T-helper 1 cell (primary cell): ENCODE data around the gene DDX25.

Source experiments
- DNase-seq, 5 donors: peaks; one replicate each; pipeline ENCODE4 v3.0.0-alpha.2; 2012 to 2020

The DDX25 gene

GRCh38 chr11:125951731-125952130, 47.4 kb downstream of the DDX25 start:
- DNase-seq, result no peak

GRCh38 chr11:125952559-125952958, 48.3 kb downstream of the DDX25 start:
- no peak for DNase-seq

- no peak for DNase-seq
These were observed 48.7 kb downstream of the DDX25 start for GRCh38 chr11:125952973-125953372.

- DNase-seq, result no peak
These were observed 49.2 kb downstream of the DDX25 start for GRCh38 chr11:125953401-125953935.

GRCh38 chr11:125954123-125954944, 50.0 kb downstream of the DDX25 start:
- no peak for DNase-seq

- no peak for DNase-seq
These were observed 50.8 kb downstream of the DDX25 start for GRCh38 chr11:125954945-125955640.

GRCh38 chr11:125955856-125956255, 51.5 kb downstream of the DDX25 start:
- no peak for DNase-seq

GRCh38 chr11:125956391-125957134, 52.3 kb downstream of the DDX25 start:
- DNase-seq, result no peak

- no peak for DNase-seq
These were observed 53.5 kb downstream of the DDX25 start for GRCh38 chr11:125957618-125958332.

GRCh38 chr11:125958872-125959400, 54.6 kb downstream of the DDX25 start:
- no peak for DNase-seq

GRCh38 chr11:125959511-125959910, 55.2 kb downstream of the DDX25 start:
- no peak for DNase-seq

- DNase-seq, result no peak
These were observed 55.6 kb downstream of the DDX25 start for GRCh38 chr11:125959931-125960330.

GRCh38 chr11:125960771-125961170, 56.5 kb downstream of the DDX25 start:
- no peak for DNase-seq

GRCh38 chr11:125967515-125967914, 63.2 kb downstream of the DDX25 start:
- DNase-seq, result no peak

GRCh38 chr11:125968354-125968753, 64.0 kb downstream of the DDX25 start:
- DNase-seq, result no peak

- DNase-seq, result no peak
These were observed 67.3 kb downstream of the DDX25 start for GRCh38 chr11:125971618-125972017.

- DNase-seq, result no peak
These were observed 70.0 kb downstream of the DDX25 start for GRCh38 chr11:125974284-125974683.

- no peak for DNase-seq
These were observed 71.3 kb downstream of the DDX25 start for GRCh38 chr11:125975634-125976033.

GRCh38 chr11:125976156-125976555, 71.8 kb downstream of the DDX25 start:
- DNase-seq, result no peak

GRCh38 chr11:125977333-125977732, 73.0 kb downstream of the DDX25 start:
- DNase-seq, result no peak

GRCh38 chr11:125978181-125978716, 73.9 kb downstream of the DDX25 start:
- DNase-seq, result no peak
